K562 (cell line): Measurements from ENCODE around the gene GPSM3. TPM values are rescaled to one million over a fixed set of nuclear protein-coding genes. Genes with fewer than 3 reads are reported as not detected.

ENCODE experiments used
- AFF1 ChIP-seq, 2 experiments: fragments of 450-650 bp; IDR thresholded peaks; 2 replicates each; pipeline ENCODE4 v1.6.1; 2018; ENCODE audit warnings: mild to moderate bottlenecking in 2 of 2, low read depth in 1 of 2; ENCODE audit not compliant: partially characterized antibody in 2 of 2
- BRCA1 ChIP-seq, 2 experiments: fragments of 450-650 bp in 1 of 2; sonication (generic) in 1 of 2; formaldehyde crosslinking in 1 of 2; IDR thresholded peaks; 2 replicates each; pipeline versions ENCODE4 v1.5.0 to v1.6.1; 2017 to 2020; ENCODE audit warnings: mild to moderate bottlenecking in 1 of 2, missing genetic modification reagents in 1 of 2
- CREBBP ChIP-seq: IDR thresholded peaks from one replicate; pipeline ENCODE4 v1.6.1; 2012; ENCODE audit warnings: low read depth, mild to moderate bottlenecking, control low read depth, inconsistent platforms, low read length
- CREM ChIP-seq: IDR thresholded peaks from 2 replicates; pipeline ENCODE4 v1.6.1; 2014; ENCODE audit warnings: antibody characterized with exemption, low read depth
- GTF2A2 ChIP-seq: IDR thresholded peaks from 2 replicates; pipeline ENCODE4 v1.6.1; 2016; ENCODE audit warnings: mild to moderate bottlenecking, missing genetic modification characterization, missing compliant biosample characterization
- JUND ChIP-seq, 2 experiments: IDR thresholded peaks; 2 replicates in 1 of 2; 3 replicates in 1 of 2; pipeline ENCODE4 v1.6.1; 2011; ENCODE audit warnings: borderline replicate concordance in 2 of 2, low read depth in 2 of 2, low read length in 2 of 2, improper control_type of control experiment in 1 of 2, missing biosample characterization in 1 of 2, missing genetic modification characterization in 1 of 2, missing genetic modification reagents in 1 of 2
- MAX ChIP-seq: sonication (generic); formaldehyde crosslinking; IDR thresholded peaks from 2 replicates; pipeline ENCODE4 v1.9.0; 2022; ENCODE audit warnings: mild to moderate bottlenecking, missing genetic modification reagents
- MCM5 ChIP-seq: fragments of 450-650 bp; IDR thresholded peaks from 2 replicates; pipeline ENCODE4 v1.6.1; 2016; ENCODE audit warnings: low read depth
- SMARCB1 ChIP-seq: IDR thresholded peaks from 2 replicates; pipeline ENCODE4 v1.6.1; 2011; ENCODE audit warnings: improper control_type of control experiment, low read depth; ENCODE audit not compliant: insufficient read length
- TAF1 ChIP-seq: IDR thresholded peaks from 2 replicates; pipeline ENCODE4 v1.6.1; 2011; ENCODE audit warnings: mild to moderate bottlenecking, low read length, moderate library complexity; ENCODE audit not compliant: insufficient read depth, control insufficient read depth, severe bottlenecking; ENCODE audit errors: extremely low read depth
- ZNF143 ChIP-seq: sonication (generic); formaldehyde crosslinking; IDR thresholded peaks from 2 replicates; pipeline ENCODE4 v1.9.0; 2022; ENCODE audit warnings: mild to moderate bottlenecking, missing genetic modification reagents
- ZNF23 ChIP-seq: fragments of 250-450 bp; sonication (Bioruptor Pico); IDR thresholded peaks from 2 replicates; pipeline ENCODE4 v1.4.0; 2020; ENCODE audit warnings: mild to moderate bottlenecking
- polyA plus RNA-seq, 8 experiments: library from polyadenylated mRNA; depleted of rRNA in 4 of 8; stranded (reverse) in 5 of 8; unstranded in 3 of 8; fragments of >200 nt; fragmentation: Nextera tagmentation in 2 of 8; fragmentation: Illumina TruSeq in 1 of 8; extraction: Ambion mirVana in 2 of 8; extraction: Trizol in 1 of 8; gene quantifications; 2 replicates each; pipeline versions ENCODE4 v1.2.1 to v1.2.3, GENCODE V29; 2011 to 2014; ENCODE audit warnings: inconsistent platforms in 1 of 8, missing spikeins in 1 of 8
- total RNA-seq, 7 experiments: library from RNA; depleted of rRNA in 6 of 7; stranded (reverse); fragments of >200 nt in 6 of 7; fragmentation: Illumina TruSeq in 2 of 7; extraction: Trizol in 2 of 7; gene quantifications; 2 replicates each; pipeline versions ENCODE4 v1.2.1 to v1.2.3, GENCODE V29; 2011 to 2021; ENCODE audit warnings: low replicate concordance in 1 of 7
- TF ChIP-seq, protein P1 (sequence below): sonication (generic); formaldehyde crosslinking; IDR thresholded peaks from 2 replicates; pipeline ENCODE4 v1.8.0; 2022; ENCODE audit warnings: missing genetic modification reagents, mild to moderate bottlenecking, borderline replicate concordance
- TF ChIP-seq, protein P2 (sequence below): sonication (generic); formaldehyde crosslinking; IDR thresholded peaks from 2 replicates; pipeline ENCODE4 v1.8.1; 2023; ENCODE audit warnings: mild to moderate bottlenecking, missing genetic modification reagents
- TF ChIP-seq, protein P3 (sequence below), 3 experiments: fragments of 200-800 bp in 1 of 3; sonication (Bioruptor generic) in 1 of 3; sonication (generic) in 1 of 3; formaldehyde crosslinking in 1 of 3; IDR thresholded peaks; 2 replicates each; pipeline versions ENCODE4 v1.6.1 to v1.8.0; 2016 to 2022; ENCODE audit warnings: mild to moderate bottlenecking in 2 of 3, missing compliant biosample characterization in 2 of 3, missing genetic modification characterization in 2 of 3, missing genetic modification reagents in 1 of 3

GPSM3 gene
- total and polyA plus RNA-seq, 9 of the 15 experiments (the other 6 are each of a cell fraction or from before 2014, with no cell fraction given), result 5.3 to 42.6 (median 24.4) TPM

DNA sequence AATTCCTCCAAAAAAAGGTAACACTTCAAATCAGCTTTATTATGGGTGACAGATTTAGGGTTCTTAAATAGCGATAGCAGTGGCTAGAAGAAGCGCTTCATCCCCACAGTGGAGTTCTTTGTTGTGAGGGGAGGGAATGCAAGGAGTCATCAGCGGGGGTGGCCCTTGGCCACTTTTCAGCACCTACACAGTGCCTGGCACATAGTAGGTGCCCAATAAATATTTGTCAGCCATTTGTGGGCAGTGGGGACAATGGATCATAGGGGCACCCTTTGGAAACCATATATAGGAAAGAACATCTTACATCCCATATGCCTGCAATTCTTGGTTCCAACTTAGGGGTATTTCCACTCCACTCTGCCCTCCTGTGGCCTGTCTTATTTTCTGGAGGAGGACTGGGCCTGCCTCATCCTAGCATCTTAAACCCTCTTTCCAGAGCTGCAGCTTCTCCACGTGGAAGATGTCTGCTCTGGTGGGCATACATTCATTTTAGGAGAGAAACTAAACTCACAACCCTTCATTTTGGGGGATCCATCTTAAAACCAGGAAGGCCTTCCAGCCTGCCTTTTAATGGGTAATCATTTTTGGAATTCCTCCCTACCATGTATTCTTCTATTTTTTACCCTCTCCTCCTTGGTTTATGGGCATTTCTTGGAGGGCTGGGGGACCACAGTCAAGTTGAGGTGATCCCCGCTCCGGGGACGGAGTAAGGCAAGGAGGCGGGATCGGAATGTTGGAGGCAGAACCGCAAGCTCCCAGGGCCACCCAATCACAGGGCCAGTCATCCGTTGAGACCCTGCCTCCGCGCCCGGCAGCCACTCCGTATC, 2.6 kb upstream of the GPSM3 start (continued):
- TF ChIP-seq CREM, result no peak
- TF ChIP-seq, protein P1, sequence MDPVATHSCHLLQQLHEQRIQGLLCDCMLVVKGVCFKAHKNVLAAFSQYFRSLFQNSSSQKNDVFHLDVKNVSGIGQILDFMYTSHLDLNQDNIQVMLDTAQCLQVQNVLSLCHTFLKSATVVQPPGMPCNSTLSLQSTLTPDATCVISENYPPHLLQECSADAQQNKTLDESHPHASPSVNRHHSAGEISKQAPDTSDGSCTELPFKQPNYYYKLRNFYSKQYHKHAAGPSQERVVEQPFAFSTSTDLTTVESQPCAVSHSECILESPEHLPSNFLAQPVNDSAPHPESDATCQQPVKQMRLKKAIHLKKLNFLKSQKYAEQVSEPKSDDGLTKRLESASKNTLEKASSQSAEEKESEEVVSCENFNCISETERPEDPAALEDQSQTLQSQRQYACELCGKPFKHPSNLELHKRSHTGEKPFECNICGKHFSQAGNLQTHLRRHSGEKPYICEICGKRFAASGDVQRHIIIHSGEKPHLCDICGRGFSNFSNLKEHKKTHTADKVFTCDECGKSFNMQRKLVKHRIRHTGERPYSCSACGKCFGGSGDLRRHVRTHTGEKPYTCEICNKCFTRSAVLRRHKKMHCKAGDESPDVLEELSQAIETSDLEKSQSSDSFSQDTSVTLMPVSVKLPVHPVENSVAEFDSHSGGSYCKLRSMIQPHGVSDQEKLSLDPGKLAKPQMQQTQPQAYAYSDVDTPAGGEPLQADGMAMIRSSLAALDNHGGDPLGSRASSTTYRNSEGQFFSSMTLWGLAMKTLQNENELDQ (CRISPR knock-in tag), result 0 out of 2 replicates have a peak, but pooled peaks have one; percentile 29
- TF ChIP-seq CREBBP, result no peak
- TF ChIP-seq GTF2A2 (tag), result no peak
- TF ChIP-seq BRCA1 (IDR thresholded peaks at IDR 0.05), result no peak
- no peak for TF ChIP-seq BRCA1 (CRISPR knock-in tag; IDR thresholded peaks at IDR 0.05)
- TF ChIP-seq MCM5, result no peak
- TF ChIP-seq MAX, result no peak
- TF ChIP-seq TAF1, result peak; percentile 45
- TF ChIP-seq AFF1 (IDR thresholded peaks at IDR 0.05; ENCODE audit: low read depth in 1 of 2, partially characterized antibody in 2 of 2), result peak in 1 of 2 experiments; percentile 61
- no peak for TF ChIP-seq ZNF143 (CRISPR knock-in tag)
- TF ChIP-seq, protein P2, sequence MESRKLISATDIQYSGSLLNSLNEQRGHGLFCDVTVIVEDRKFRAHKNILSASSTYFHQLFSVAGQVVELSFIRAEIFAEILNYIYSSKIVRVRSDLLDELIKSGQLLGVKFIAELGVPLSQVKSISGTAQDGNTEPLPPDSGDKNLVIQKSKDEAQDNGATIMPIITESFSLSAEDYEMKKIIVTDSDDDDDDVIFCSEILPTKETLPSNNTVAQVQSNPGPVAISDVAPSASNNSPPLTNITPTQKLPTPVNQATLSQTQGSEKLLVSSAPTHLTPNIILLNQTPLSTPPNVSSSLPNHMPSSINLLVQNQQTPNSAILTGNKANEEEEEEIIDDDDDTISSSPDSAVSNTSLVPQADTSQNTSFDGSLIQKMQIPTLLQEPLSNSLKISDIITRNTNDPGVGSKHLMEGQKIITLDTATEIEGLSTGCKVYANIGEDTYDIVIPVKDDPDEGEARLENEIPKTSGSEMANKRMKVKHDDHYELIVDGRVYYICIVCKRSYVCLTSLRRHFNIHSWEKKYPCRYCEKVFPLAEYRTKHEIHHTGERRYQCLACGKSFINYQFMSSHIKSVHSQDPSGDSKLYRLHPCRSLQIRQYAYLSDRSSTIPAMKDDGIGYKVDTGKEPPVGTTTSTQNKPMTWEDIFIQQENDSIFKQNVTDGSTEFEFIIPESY (CRISPR knock-in tag), result no peak
- TF ChIP-seq, protein P3, sequence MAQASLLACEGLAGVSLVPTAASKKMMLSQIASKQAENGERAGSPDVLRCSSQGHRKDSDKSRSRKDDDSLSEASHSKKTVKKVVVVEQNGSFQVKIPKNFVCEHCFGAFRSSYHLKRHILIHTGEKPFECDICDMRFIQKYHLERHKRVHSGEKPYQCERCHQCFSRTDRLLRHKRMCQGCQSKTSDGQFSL (CRISPR knock-in tag; IDR thresholded peaks at IDR 0.05), result no peak
- TF ChIP-seq, protein P3 (tag; IDR thresholded peaks at IDR 0.05), result no peak
- TF ChIP-seq ZNF23, result no peak
- TF ChIP-seq JUND (IDR thresholded peaks at IDR 0.05; ENCODE audit: borderline replicate concordance, low read depth, low read length), result no peak; the same call in 1 of the 2 replicates
- TF ChIP-seq JUND (tag; IDR thresholded peaks at IDR 0.05; ENCODE audit: borderline replicate concordance, low read depth, low read length), result no peak
- TF ChIP-seq SMARCB1, result no peak
